HG03558 (cell line): ENCODE data around the gene FAM50A.

Source experiments
- ATAC-seq: cut with Tn5 transposase; IDR thresholded peaks from one replicate; pipeline ENCODE4 v1.9.1; 2021; ENCODE audit warnings: moderate number of reproducible peaks; ENCODE audit not compliant: unreplicated experiment; ENCODE audit errors: extremely low read depth

FAM50A gene

DNA sequence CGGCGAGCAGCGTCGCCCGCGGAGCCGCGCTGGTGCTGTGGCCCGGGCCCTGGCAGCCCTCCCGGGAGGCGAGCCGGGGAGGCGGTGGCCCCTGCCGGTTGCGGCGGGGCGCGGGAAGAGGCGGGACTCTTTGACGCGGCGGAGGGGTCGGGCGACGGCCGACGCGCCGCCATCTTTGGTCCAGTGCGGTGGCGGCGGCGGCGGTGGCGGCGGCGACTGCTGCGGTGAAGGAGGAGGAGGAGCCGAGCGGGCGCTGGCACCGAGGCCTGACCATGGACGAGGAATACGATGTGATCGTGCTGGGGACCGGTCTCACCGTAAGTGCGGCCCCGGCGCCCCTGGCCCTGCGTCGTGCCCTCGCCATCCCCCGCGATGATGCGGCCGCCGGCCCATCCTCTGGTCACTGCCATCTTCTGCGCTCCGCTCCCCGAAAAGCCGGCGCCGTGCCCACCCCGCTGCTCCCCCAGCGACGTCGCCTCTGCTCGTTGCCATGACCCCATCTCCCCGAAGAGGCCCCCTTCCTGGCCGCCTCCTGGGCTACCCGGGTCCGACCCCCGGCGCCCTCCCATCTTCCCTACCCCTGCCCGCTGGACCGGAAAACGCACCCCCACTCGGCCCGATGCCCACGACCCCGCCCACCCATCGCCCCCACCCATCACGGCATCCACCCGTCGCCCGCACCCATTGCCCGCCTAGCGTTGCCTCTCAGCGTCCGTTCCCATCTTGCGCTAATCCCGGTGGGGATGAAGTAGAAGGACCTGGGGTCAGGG is 6.8 kb upstream of the FAM50A start, which contains the start of gene GDI1:
Gene GDI1 (plus strand): TSS at position 172 of the 770 bp plus-strand sequence. CDS start 101 bp downstream, at position 273.
- no peak for ATAC-seq

DNA sequence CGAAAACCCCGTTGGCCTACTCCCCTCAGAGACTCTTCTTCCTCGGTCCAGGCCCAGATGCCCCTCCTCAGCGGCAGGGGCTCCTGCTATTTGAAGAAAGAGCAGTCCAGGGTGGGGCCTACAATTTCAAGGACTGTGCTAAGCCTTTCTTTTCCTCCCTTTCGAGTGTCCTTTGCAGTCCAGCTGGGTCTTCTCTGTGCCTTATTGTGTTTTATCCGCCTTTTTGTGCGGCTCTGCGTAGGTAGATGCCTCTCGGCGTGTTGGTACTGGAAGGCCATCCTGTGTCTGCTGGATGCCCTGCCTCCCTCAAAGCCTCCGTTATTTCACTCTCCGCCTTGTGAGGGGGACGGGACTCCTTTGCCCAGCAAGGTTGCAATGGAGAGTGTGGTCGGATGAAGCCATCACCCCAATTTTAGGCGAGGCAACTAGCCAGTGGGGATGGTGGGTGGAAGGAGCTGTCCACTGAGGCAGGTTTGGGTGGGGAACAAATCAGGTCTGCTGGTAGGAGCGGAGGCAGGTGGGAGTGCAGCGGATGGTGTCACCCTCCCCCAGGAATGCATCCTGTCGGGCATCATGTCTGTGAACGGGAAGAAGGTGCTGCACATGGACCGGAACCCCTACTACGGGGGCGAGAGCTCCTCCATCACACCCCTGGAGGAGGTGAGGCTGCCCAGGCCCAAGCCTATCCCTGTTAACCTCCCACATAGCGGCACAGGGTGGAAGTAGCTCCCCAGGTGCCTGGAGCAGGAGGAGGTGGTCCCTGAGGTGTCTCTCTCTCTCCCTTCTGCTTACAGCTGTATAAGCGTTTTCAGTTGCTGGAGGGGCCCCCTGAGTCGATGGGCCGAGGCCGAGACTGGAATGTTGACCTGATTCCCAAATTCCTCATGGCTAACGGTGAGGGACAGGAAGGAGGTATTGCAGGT is 5.7 kb upstream of the FAM50A start:
- no peak for ATAC-seq

DNA sequence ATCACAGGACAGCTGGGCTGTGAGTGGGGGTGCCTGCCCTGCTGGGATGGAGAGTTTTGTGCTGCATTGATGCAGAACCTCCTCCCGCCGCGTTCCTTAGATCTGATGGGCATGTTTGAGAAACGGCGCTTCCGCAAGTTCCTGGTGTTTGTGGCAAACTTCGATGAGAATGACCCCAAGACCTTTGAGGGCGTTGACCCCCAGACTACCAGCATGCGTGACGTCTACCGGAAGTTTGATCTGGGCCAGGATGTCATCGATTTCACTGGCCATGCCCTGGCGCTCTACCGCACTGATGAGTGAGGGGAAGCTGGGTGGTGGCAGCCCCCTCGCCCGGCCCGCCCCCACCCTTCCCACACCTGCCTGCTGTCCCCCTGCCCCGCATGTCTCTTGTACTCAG is 4.1 kb upstream of the FAM50A start:
- no peak for ATAC-seq

DNA sequence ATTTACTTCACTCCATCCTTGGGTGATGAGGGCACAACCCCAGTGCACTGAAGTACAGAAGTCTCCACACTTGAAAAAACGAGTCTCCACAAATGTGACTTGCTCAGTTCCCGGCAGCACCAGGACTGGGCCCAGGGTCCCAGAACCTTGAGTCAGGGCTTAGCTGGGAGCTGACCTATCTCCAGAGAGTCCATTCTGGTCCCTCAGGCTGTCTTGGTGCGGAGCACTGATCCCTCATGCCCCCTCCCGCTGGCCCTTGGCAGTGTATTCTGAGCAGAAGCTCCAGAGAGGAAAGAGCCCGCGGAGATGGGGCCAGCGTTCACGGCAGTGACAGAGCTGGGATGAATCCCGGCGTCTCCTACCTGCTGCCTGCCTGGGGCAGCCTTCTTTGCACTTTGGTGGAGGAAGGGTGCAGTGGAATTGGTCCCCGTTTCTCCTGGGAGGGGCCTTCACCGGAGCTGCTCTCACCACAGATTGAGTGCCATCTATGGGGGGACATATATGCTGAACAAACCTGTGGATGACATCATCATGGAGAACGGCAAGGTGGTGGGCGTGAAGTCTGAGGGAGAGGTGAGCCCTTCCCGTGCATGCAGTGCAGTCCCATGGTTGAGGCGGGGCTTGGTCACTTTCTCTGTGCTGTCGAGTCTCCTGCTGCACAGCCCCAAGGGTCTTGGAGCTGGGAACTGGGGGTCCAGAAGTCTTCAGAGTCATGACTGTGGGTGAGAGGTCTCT is 3.2 kb upstream of the FAM50A start:
- no peak for ATAC-seq

DNA sequence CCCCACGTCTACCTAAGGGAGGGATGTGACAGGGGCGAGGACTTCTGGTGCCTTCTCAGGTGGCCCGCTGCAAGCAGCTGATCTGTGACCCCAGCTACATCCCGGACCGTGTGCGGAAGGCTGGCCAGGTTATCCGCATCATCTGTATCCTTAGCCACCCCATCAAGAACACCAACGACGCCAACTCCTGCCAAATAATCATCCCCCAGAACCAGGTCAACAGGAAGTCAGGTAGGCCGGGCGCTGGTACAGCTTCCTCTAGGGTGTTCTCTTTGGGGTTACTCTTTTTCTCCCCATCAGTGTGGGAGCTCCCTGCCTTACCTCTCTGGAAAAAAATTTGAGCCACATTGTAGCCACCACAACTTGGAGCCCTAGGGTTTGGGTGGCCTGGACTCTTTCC is 2.4 kb upstream of the FAM50A start:
- ATAC-seq: no peak

DNA sequence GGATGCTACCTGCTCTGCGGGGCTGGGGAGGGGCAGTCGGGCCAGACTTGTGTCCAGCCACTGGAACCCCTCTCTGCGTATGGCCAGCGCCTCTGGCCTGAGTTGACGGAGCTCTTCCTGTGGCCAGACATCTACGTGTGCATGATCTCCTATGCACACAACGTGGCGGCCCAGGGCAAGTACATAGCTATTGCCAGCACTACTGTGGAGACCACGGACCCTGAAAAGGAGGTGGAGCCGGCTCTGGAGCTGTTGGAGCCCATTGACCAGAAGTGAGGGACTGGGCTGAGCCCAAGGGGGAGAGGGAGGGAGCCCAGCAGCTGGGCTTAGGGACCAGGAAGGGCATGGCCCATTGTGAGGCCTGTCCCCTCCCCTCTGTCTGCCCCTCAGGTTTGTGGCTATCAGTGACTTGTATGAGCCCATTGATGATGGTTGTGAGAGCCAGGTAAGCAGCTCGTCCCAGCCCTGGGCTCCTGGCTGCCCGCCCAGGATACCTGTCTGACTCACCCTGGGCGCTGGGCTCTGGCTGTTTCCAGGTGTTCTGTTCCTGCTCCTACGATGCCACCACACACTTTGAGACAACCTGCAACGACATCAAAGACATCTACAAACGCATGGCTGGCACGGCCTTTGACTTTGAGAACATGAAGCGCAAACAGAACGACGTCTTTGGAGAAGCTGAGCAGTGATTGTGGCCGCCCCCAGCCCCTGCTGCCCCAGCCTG is 1.8 kb upstream of the FAM50A start:
- ATAC-seq: no peak

DNA sequence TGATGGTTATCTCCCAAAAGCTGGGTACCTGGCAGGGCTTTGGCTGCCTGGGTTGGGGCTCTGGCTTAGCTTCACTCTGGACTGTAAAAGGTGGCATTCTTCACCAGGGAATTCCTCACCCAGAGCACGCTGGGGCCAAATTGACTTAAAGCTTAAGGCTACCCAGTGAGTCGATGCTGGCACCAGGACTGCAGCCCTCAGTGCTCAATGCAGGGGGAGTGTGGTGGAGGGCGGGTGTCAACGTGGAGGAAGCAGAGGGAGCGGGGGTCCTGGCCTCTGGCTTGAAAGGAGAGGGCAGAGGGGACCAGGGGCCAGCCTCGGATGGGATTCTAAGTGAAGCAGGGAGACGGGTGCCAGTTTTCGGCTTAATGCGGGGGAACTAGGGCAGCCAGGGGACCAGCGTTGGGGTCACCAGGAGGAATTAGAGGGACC is 446 bp upstream of the FAM50A start:
- no peak for ATAC-seq

DNA sequence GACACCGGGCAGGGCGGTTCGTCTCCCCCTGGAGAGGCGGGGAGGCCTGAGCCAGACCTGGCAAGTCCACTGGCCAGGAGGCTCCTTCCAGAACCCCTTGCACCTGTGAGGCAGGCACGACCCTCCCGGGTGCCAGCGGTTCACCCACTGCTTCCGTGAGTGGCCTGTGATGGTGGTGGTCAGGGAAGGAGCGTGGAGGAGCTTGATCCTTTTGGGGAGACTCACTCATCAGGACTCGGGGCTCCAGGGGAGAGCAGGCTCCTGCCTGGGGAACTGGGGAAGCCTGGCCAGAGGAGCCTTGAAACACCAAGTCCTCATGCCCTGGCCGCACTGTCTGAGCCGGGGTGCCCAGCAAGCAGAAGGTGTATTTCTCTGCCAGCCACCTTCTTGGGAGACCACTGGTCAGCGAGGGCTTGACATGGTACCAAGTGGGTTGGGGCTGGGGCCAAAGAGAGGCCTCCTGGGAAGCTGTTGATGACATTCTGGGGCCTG is 860 bp downstream of the FAM50A start:
- ATAC-seq: no peak

DNA sequence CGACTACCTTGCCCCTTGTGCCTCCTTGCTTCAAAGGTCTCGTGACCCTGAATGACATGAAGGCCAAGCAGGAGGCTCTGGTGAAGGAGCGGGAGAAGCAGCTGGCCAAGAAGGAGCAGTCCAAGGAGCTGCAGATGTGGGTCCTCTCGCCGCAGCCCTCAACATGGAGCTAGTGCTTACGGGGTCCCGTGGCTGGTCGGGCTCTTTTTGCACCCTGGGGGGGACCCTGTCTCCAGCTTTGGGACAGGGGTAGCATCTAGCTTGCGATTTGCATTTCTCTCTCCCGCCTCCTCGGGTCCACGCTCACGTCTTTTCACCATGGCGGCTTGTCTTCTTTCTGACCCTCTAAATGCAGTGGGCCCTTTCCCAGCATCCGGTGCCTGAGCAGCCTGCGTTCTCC is 1.8 kb downstream of the FAM50A start:
- ATAC-seq: no peak

DNA sequence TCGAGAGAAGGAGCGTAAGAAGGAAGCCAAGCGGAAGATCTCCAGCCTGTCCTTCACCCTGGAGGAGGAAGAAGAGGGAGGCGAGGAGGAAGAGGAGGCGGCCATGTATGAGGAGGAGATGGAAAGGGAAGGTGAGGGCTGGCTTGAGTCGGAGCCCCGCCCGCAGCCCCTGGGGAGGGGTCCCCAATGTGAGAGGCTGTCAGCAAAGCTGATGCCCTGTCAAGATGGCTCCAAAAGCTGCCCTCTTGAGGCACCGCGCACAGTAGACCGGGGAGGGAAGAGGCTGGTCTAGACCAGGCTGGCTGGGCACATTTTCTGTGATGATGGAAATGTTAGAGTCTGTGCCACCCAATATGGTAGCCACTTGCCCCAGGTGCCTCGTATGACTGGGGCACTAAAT is 2.5 kb downstream of the FAM50A start:
- ATAC-seq: no peak

DNA sequence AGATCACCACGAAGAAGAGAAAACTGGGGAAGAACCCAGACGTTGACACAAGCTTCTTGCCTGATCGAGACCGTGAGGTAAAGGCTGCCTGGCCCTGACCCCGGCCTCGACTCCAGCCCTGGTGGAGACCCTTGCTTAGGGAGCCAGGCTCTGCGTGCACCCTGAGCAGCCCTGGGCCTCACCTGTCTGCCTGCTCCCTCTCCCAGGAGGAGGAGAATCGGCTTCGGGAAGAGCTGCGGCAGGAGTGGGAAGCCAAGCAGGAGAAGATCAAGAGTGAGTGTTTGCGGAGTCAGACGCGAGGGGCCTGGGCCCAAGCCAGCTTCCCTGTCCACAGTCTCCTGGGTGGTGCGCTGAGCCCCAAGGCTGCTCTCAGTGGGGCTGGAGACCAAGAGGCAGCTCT is 4.5 kb downstream of the FAM50A start:
- no peak for ATAC-seq

DNA sequence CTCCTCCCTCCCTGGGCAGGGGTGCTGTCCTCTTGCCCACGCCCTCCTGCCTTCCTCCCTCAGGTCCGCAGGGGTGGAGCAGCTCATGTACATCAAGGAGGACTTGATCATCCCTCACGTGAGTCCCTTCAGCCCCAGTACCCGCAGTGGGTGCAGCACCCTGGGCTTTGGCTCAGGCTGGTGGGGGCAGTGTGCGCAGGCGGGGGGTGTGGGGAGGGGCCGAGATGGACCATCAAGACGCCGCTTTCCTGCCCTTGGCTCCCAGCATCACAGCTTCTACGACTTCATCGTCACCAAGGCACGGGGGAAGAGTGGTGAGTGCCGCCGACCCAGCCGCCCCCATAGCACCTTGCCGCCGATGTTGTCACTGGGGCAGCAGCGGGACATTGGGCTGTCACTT is 5.7 kb downstream of the FAM50A start:
- no peak for ATAC-seq

DNA sequence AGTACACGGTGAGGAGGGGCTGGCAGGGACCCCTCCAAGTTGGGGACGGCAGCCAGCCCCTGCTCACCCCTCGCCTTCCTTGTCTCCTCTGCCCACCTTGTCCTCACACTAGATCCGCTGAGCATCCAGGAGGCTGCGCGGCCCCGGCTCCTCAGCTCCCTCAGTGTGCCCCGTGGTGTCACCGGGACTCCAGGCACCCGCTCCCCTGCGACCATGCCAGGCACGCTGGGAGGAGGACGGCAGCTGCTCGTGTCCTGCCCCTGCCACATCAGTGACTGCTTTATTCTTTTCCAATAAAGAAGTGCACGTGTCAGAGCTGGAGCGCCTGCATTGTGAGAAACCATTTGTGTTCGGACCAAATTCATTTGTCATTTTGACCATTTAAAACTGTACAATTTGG is 6.4 kb downstream of the FAM50A start:
- ATAC-seq: no peak

DNA sequence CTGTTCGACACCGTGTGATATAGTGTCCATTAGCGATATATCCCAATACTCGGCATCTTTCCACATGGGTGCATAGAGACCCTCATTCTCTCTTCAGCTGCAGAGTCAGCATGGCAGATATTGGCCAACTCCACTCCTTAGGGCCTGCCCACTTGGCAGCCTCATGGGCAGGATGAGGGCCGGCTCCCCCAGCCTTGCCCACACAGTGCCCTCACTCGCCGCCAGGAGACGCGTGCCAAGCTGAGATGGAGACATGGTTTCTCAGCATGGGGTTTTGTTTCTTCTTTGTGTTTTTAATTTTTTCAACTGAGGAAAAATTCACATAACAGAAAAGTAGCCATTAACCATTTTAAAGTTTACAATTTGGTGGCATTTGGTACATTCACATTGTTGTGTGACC is 8.9 kb downstream of the FAM50A start:
- ATAC-seq: no peak

DNA sequence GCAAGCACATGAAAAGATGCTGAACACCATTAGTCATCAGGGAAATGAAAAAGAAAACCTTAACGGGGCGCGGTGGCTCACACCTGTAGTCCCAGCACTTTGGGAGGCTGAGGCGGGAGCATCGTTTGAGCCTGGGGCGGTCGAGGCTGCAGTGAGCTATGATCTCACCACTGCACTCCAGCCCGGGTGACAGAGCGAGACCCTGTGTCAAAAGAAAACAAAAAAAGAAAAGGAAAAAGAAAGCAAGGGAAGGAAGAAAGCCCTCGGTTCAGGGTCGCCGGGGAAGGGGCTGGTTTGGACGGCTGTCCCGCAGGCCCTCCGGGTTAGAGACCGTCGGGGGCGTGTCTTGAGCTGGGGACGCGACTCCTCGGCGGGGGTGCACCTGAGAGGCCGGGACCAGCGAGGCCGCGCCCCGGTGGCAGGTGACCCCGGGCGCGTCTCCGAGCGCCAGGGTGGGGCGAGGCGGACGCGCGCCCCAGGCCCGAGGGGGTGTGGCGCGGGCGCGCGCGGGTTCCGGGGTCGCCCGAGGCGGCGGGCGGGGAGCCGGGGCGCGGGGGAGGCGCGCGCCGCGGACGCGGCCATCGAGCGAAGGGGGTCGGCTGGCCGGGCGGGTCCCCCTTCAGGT is 13.7 kb downstream of the FAM50A start:
- no peak for ATAC-seq

DNA sequence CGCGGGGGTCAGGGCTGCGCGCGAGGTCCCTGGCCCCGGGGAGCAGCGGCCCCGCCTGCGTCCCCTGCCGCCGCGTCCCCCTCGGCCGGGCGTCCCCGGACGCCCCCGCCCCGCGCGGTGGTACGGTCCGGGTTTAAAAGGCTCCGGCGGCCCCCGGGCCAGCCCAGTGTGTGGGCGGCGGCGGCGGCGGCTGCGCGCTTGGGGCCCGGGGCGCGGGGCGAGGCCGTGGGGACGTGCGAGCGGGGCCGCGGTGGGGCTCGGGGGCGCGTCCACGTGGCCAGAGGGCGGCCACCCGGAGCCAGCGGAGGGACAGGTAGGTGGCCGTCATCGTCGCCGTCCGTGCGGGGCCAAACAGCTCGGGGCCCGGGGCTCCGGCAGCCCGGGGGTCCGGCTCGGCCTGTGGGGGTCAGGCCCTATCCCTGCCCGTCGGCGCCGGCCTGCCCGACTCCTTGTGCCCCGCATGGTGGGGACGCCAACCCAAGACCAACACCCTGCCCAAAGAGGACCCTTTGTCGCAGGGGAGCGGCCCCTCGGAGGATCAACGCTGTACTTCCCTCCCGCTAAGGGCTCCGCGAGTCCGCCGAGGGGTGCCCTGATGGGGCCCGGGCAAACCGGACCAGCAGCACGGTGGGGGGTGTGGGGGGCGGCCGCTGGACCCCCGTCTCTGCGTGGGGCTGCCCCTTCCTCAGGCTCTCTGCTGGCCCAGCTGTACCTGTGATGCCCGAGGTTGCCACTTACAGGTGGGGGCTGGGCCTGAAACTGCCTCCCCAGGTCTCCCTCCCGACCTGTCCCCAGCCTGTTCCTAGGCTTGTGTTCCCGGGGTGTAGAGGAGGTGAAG is 14.4 kb downstream of the FAM50A start, which contains the start of gene PLXNA3:
Gene PLXNA3 (plus strand): TSS at position 166 of the 838 bp plus-strand sequence. CDS start 1,903 bp downstream, outside the sequence.
- no peak for ATAC-seq

DNA sequence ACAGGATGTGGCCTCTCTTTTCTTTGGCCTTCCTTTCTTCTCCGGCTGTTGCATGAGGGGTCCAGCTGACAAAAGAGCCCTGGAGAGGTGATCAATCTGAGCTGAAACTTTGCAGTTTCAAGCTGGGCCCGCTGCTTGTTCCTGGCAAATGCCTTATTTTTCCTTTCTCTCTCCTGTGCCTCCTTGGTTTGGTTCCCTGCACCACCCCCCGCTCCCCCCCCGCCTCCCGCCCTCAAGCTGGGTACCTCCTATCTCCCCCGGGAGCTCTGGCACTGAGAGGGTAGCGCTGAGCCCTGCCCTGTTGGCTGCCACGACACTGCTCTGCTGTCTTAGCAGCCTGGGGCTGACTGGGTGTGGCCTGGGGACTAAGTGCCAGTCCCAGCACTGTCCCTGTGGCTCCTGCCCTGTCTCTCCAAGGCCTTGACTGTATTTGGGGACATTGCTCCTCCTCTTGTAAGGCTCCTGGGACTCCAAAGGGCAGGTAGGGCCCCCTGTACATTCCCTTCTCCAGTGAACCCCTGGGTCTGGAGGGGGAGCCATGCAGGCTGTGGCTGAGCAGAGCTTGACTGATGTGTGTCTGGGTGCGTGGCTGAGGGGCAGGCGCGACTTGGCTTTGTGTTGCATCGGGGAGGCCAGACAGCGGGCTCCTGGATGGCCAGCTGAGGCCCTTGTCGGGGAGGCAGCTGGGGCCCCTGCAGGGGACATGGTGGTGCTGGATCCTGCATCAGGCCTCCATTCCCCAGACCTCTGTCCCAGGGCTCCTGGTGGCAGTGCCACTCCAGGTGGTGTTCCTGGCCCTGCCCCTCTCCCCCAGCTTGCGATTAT is 15.2 kb downstream of the FAM50A start:
- no peak for ATAC-seq

DNA sequence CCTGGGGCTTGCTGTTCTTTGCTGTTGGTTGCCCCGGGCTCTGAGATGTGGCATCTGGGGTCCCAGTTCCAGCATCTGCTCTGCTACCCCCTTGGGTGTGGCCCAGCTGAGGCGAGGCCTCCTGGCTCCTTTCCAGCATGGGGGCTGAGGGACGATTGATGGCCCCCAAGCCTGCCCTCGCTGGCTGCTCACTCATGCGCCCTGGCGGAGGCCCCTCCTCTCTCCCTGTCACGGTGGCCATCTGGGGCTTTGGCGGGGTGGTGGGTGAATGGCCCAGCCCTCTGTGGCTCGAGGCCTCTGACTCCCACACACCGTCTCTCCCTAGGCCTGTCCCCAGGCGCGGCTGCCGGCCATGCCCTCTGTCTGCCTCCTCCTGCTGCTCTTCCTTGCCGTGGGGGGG is 15.9 kb downstream of the FAM50A start:
- no peak for ATAC-seq
